ENCODE measurements around the gene TNS3.
"Not testable (repeated sequence)": the region's sequence is repeated elsewhere in the genome, so short reads cannot be mapped to it uniquely, and the experiment has no call there.

Gene TNS3

GRCh38 chr7:47471358-47471703 is 110.6 kb downstream of the TNS3 start:
- DNase-seq (ENCODE audit: low read depth), result no peak

- DNase-seq (ENCODE audit: low read depth), result no peak
Measured at GRCh38 chr7:47470567-47471357, 111.1 kb downstream of the TNS3 start.

- not testable (repeated sequence) for DNase-seq (ENCODE audit: low read depth)
Measured at GRCh38 chr7:47469846-47470245, 112.1 kb downstream of the TNS3 start.

GRCh38 chr7:47466832-47467231 is 115.1 kb downstream of the TNS3 start:
- DNase-seq (ENCODE audit: low read depth), result no peak

GRCh38 chr7:47465191-47465590 is 116.7 kb downstream of the TNS3 start:
- no peak for DNase-seq (ENCODE audit: low read depth)

- no peak for DNase-seq (ENCODE audit: low read depth)
Measured at GRCh38 chr7:47464266-47464665, 117.6 kb downstream of the TNS3 start.

- DNase-seq (ENCODE audit: low read depth), result no peak
Measured at GRCh38 chr7:47461746-47462145, 120.2 kb downstream of the TNS3 start.

GRCh38 chr7:47461161-47461560 is 120.8 kb downstream of the TNS3 start:
- no peak for DNase-seq (ENCODE audit: low read depth)

- DNase-seq (ENCODE audit: low read depth), result no peak
Measured at GRCh38 chr7:47460251-47460989, 121.5 kb downstream of the TNS3 start.

- no peak for DNase-seq (ENCODE audit: low read depth)
Measured at GRCh38 chr7:47458486-47458885, 123.4 kb downstream of the TNS3 start.

- DNase-seq (ENCODE audit: low read depth), result no peak
Measured at GRCh38 chr7:47458057-47458456, 123.9 kb downstream of the TNS3 start.

GRCh38 chr7:47456210-47456955 is 125.5 kb downstream of the TNS3 start:
- DNase-seq (ENCODE audit: low read depth), result no peak

GRCh38 chr7:47455872-47456185 is 126.1 kb downstream of the TNS3 start:
- no peak for DNase-seq (ENCODE audit: low read depth)

- DNase-seq (ENCODE audit: low read depth), result no peak
Measured at GRCh38 chr7:47454974-47455871, 126.7 kb downstream of the TNS3 start.

GRCh38 chr7:47454069-47454973 is 127.6 kb downstream of the TNS3 start:
- DNase-seq (ENCODE audit: low read depth), result no peak

- DNase-seq (ENCODE audit: low read depth), result no peak
Measured at GRCh38 chr7:47453093-47454061, 128.5 kb downstream of the TNS3 start.

GRCh38 chr7:47452715-47453092 is 129.2 kb downstream of the TNS3 start:
- no peak for DNase-seq (ENCODE audit: low read depth)

GRCh38 chr7:47452295-47452694 is 129.6 kb downstream of the TNS3 start:
- no peak for DNase-seq (ENCODE audit: low read depth)

- DNase-seq (ENCODE audit: low read depth), result no peak
Measured at GRCh38 chr7:47451851-47452205, 130.1 kb downstream of the TNS3 start.
